ENCODE results near the gene RNF25.

The RNF25 gene

DNA sequence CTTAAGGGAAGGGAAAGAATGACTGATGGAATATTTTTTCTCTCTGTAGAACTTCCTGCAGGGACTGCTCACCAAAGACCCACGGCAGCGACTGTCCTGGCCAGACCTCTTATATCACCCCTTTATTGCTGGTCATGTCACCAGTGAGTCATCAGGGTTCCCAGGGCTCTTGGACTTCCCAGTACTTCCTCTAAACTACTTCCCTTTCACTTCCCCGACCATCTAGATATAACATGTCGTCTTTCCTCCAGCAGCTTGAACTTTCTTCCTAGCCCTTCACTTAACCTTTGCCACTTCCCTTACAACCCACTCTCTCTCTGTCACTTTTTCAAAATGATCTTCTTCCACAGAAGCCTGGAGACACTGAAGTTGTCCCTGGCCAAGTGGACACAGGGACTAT lies 7.3 kb upstream of the RNF25 start:
- TF ChIP-seq, protein P1, sequence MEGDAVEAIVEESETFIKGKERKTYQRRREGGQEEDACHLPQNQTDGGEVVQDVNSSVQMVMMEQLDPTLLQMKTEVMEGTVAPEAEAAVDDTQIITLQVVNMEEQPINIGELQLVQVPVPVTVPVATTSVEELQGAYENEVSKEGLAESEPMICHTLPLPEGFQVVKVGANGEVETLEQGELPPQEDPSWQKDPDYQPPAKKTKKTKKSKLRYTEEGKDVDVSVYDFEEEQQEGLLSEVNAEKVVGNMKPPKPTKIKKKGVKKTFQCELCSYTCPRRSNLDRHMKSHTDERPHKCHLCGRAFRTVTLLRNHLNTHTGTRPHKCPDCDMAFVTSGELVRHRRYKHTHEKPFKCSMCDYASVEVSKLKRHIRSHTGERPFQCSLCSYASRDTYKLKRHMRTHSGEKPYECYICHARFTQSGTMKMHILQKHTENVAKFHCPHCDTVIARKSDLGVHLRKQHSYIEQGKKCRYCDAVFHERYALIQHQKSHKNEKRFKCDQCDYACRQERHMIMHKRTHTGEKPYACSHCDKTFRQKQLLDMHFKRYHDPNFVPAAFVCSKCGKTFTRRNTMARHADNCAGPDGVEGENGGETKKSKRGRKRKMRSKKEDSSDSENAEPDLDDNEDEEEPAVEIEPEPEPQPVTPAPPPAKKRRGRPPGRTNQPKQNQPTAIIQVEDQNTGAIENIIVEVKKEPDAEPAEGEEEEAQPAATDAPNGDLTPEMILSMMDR (IDR thresholded peaks at IDR 0.05; ENCODE audit: low read depth, low read length): no peak
- no peak overlapping the region for H3K4me3 ChIP-seq (ENCODE audit: low read depth, low read length)

DNA sequence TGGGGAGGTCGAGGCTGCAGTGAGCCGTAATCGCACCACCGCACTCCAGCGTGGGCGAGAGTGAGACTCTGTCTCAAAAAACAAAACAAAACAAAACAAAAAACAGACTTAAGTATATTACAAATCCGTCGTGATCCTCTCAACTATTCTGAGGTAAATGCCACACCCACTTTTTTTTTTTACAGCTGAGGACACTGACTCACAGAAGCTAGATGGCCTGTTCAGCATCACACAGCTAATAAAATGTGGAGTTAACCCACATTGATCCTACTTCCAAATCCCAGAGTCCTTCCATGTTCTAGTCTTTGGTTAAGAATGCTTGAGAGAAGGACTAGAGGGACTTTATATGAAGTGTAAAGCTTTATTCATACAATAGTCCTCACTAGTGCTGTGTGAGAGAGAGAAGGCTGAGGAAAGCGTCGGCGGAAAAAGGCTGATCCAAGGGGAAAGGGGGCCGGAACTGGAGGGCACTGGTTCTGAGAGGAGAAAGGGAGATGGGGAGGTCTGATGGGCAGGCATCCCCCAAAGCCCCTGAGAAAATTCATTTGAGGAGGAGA lies 627 bp downstream of the RNF25 start:
- peak overlapping the region; percentile 89 for H3K4me3 ChIP-seq (ENCODE audit: low read depth, low read length)
- TF ChIP-seq, protein P1 (IDR thresholded peaks at IDR 0.05; ENCODE audit: low read depth, low read length): no peak

DNA sequence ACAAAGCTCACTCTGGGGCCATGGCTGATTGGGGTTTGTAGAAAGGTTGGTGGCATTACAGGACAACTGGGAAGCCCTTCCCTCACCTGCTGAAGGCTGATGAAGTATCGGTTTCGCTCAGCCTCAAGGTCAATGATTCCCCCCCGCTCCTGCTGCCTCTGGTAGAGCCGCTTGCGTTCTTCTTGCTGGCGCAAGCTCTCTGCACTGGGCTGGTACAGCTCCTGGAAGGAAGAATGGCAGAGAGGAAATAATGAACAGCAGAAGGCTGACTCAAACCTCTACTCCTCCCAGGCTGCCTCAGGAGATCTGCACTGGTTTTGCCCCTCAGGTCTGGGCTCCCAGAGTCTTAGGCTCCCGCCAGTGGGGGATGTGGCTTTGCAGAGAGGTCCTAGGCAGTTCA lies 7.1 kb downstream of the RNF25 start:
- TF ChIP-seq, protein P1 (IDR thresholded peaks at IDR 0.05; ENCODE audit: low read depth, low read length): no peak
- no peak overlapping the region for H3K4me3 ChIP-seq (ENCODE audit: low read depth, low read length)

DNA sequence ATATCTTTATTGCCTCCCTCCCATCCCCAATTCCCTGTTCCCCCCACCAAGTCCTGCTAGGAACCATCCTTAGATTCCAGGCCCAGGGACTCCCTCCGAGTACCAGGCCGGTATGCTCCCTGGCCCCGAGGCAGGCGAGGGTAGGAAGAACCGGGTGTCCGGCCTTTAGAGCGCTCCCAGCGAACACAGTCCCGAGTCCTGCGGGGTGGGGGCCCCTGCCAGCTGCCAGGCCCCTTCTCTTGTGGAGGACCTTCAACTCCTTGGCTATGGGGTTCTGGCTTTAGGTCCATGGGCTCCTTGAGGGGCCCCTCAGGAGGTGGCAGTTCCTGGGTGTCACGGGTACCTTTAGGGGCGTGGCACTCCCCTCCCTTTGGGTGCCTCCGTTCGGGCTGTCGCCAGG lies 7.9 kb downstream of the RNF25 start:
- no peak overlapping the region for H3K4me3 ChIP-seq (ENCODE audit: low read depth, low read length)
- TF ChIP-seq, protein P1 (IDR thresholded peaks at IDR 0.05; ENCODE audit: low read depth, low read length): no peak

DNA sequence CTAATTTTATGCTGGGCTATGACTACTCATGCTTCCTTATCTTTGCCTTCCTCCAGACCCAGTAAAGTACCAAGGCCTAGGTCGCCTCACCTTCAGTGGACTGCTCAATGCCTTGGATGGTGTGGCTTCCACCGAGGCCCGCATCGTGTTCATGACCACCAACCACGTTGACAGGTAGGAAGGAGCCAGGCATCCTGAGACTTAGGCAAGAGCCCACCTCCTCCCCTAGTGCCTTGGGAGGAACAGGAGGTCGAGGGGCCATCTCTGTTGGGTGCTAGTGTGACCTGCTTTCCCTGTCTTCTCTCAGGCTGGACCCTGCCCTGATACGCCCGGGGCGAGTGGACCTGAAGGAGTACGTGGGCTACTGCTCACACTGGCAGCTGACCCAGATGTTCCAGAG lies 9.0 kb downstream of the RNF25 start:
- TF ChIP-seq, protein P1 (IDR thresholded peaks at IDR 0.05; ENCODE audit: low read depth, low read length): no peak
- no peak overlapping the region for H3K4me3 ChIP-seq (ENCODE audit: low read depth, low read length)

DNA sequence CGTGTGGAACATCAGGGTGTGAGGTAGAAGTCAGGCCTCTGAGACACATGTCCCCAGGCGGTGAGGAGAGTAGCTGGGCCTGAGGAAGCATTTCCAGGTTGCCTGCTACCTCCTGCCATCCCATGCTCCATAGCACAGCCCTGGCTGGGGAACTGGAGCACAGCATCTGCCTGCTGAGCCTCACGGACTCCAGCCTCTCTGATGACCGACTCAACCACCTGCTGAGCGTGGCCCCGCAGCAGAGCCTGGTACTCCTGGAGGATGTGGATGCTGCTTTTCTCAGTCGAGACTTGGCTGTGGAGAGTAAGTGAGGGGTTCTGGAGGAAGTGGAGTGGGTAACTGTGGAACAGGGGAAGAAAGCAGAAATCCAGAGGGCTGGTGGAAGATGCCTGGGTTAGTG lies 9.4 kb downstream of the RNF25 start:
- H3K4me3 ChIP-seq (ENCODE audit: low read depth, low read length): no peak overlapping the region
- TF ChIP-seq, protein P1 (IDR thresholded peaks at IDR 0.05; ENCODE audit: low read depth, low read length): no peak

DNA sequence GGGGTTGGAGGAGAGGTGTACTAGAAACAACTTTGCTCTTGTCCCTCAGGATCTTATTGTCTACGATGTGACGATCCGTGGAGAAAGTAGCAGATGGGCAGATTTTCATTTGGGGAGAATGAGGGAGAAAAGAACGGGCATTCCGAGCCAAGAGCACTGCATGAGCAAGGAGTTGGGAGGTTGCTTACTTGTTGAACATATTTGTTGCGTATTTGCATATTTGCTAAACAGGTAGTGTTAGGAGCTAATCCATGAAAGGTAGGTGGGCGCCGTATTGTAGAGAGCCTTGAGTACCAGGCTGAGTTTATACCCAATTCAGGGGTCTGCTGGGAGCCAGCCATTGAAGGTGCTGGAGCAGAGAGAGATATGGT lies 11.8 kb downstream of the RNF25 start:
- H3K4me3 ChIP-seq (ENCODE audit: low read depth, low read length): peak overlapping the region; percentile 76
- TF ChIP-seq, protein P1 (IDR thresholded peaks at IDR 0.05; ENCODE audit: low read depth, low read length): no peak
